Progenitor cell of endocrine pancreas (in vitro differentiated cells): Measurements from ENCODE around the gene CTDSP2. TPM values are rescaled to one million over a fixed set of nuclear protein-coding genes. Genes with fewer than 3 reads are reported as not detected.

ENCODE experiments used
- DNase-seq: peaks from one replicate; pipeline ENCODE4 v3.0.0; 2021; ENCODE audit warnings: low spot score; ENCODE audit not compliant: unreplicated experiment
- H3K27ac Mint-ChIP-seq: 2 replicates; pipeline ENCODE4 v1.8.0; 2021; ENCODE audit warnings: mild to moderate bottlenecking, moderate library complexity, mixed read lengths
- H3K27me3 Mint-ChIP-seq: 2 replicates; pipeline ENCODE4 v1.8.0; 2021; ENCODE audit warnings: mixed read lengths
- H3K36me3 Mint-ChIP-seq: 2 replicates; pipeline ENCODE4 v1.8.0; 2022; ENCODE audit warnings: mixed read lengths; ENCODE audit not compliant: insufficient read depth
- H3K4me1 Mint-ChIP-seq: 2 replicates; pipeline ENCODE4 v1.8.0; 2021; ENCODE audit warnings: low read depth, mixed read lengths
- H3K4me3 Mint-ChIP-seq: 2 replicates; pipeline ENCODE4 v1.8.0; 2021; ENCODE audit warnings: low read depth, mild to moderate bottlenecking, moderate library complexity, mixed read lengths
- H3K9me3 Mint-ChIP-seq: 2 replicates; pipeline ENCODE4 v1.8.0; 2021; ENCODE audit warnings: low read depth, mixed read lengths
- total RNA-seq: library from RNA; stranded (reverse); gene quantifications from 2 replicates; pipeline ENCODE4 v1.2.1, GENCODE V29; 2021
- TF ChIP-seq, protein P1 (sequence below): fragments of 200-600 bp; sonication (generic); IDR thresholded peaks from one replicate; pipeline ENCODE4 v1.5.0; 2021; ENCODE audit warnings: antibody characterized with exemption, mild to moderate bottlenecking; ENCODE audit not compliant: unreplicated experiment

Gene CTDSP2
- total RNA-seq, 1 donor from 2014 or later: 145 TPM

DNA sequence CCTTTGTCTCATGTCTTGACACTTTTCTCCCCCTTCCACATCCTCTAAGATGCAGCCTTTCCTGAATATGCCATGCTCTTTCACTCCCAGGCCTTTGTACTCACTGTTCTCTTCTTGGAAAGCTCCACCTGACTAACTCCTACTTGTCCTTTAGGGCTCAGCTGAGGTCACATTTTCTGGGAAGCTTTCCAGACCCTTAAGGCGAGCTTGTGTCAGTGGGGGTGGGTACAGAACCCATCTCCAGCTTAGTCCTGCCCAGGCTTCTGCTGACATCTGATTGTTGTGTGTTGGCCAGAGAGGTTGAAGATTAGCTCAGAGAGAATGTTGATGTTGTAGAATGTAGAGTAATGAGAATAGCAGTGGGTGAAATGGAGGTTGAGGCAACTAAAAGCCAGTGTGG, 66.8 kb downstream of the CTDSP2 start:
- Mint-ChIP-seq H3K4me1 (peaks cover 12% of the 10 kb centered on the region), H3K27me3 (no peaks in the 10 kb centered on the region), H3K27ac (no peak overlapping the region), H3K9me3 (no peaks in the 10 kb centered on the region), H3K4me3 (no peak overlapping the region), H3K36me3 (peaks cover 8% of the 10 kb centered on the region)
- TF ChIP-seq, protein P1, sequence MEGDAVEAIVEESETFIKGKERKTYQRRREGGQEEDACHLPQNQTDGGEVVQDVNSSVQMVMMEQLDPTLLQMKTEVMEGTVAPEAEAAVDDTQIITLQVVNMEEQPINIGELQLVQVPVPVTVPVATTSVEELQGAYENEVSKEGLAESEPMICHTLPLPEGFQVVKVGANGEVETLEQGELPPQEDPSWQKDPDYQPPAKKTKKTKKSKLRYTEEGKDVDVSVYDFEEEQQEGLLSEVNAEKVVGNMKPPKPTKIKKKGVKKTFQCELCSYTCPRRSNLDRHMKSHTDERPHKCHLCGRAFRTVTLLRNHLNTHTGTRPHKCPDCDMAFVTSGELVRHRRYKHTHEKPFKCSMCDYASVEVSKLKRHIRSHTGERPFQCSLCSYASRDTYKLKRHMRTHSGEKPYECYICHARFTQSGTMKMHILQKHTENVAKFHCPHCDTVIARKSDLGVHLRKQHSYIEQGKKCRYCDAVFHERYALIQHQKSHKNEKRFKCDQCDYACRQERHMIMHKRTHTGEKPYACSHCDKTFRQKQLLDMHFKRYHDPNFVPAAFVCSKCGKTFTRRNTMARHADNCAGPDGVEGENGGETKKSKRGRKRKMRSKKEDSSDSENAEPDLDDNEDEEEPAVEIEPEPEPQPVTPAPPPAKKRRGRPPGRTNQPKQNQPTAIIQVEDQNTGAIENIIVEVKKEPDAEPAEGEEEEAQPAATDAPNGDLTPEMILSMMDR: no peak
- no peak for DNase-seq

DNA sequence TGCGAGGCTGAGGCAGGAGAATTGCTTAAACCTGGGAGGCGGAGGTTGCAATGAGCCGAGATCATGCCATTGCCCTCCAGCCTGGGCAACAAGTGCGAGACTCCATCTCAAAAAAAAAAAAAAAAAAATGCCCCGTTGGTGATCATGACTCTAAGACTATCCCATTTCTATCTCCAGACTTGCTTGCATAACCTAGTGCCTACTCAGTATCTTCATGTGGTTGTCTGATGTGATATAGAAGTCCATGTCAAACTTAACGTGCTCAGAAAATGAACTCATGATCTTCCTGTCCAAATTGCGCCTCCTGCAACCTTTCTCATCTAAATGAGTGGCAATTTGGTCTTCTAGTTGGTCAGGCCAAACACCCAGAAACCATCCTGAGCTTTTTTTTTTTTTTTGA, 68.6 kb downstream of the CTDSP2 start:
- DNase-seq: no peak
- H3K36me3 Mint-ChIP-seq: peaks cover 5% of the 10 kb centered on the region
- no peaks in the 10 kb centered on the region for H3K9me3 Mint-ChIP-seq
- peaks cover 1% of the 10 kb centered on the region for H3K27me3 Mint-ChIP-seq
- TF ChIP-seq, protein P1: no peak
- no peak overlapping the region for H3K4me3 Mint-ChIP-seq
- H3K4me1 Mint-ChIP-seq: peaks cover 7% of the 10 kb centered on the region
- no peak overlapping the region for H3K27ac Mint-ChIP-seq

DNA sequence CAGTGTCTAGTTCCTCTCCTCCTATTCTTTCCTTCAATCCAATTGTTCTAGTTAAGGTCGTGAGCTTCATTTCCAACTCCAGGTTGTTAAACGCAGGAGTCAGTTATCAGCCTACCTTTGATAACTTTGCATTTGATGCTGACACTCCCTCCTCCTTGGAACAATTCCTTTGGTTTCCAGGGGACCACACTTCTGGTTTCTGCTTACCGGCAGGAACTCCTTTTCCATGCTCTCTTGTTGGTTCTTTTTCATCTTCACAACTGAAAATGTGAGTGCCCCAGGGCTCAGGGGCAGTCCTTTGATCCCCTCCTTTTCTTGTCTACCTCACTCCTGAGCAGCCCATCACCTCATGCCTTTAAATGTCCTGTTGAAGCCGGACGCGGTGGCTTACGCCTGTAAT, 69.2 kb downstream of the CTDSP2 start:
- H3K27ac Mint-ChIP-seq: no peak overlapping the region
- H3K4me1 Mint-ChIP-seq: peaks cover 4% of the 10 kb centered on the region
- H3K9me3 Mint-ChIP-seq: no peaks in the 10 kb centered on the region
- H3K4me3 Mint-ChIP-seq: no peak overlapping the region
- peaks cover 5% of the 10 kb centered on the region for H3K36me3 Mint-ChIP-seq
- no peak for DNase-seq
- TF ChIP-seq, protein P1: no peak
- peaks cover 2% of the 10 kb centered on the region for H3K27me3 Mint-ChIP-seq

DNA sequence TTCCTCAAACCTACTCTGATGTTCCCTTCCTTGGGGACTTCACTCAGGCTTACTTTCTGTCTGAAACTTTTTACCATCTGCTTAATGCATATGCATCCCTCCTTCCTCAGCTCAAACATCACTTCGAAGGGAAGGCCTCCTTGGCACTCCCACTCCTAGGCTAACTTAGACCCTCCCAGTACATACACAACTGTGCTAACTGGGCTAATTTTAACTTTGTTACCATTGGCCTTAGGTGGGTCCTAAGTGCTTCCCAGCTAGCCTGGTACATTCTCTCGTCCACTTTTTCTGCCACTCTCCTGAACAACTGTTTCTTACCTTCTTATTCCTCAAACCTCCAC, 70.3 kb downstream of the CTDSP2 start:
- H3K9me3 Mint-ChIP-seq: no peaks in the 10 kb centered on the region
- no peak for DNase-seq
- peaks cover 9% of the 10 kb centered on the region for H3K4me1 Mint-ChIP-seq

DNA sequence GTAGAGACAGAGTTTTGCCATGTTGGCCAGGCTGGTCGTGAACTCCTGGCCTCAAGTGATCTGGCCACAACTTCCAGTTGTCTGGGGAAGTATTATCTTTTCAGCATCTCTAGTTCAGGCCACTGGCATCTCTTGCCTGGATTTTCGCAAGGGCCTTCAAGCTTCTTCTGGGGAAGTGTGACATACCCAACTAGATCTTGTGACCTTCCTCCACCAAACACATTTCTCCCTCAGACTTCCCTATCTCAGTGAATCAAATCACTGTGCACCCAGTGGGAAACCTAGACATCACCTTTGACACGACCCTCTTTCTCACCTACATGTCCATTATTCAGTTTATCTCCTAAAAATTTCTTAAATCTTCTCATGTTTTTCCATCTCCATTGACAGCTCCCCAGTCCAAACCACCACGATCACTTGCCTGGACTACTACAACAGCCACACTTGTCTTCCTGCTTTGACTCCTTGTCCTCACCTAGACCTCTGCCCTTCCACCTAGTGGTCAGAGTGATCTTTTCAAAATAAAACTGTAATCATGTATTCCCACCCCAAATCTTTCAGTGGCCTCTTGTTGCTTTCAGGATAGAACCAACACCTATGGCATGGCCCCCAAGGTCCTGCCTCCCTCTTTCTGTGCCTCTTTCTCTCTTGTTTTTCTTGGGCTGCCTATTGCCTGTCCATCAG, 70.8 kb downstream of the CTDSP2 start:
- Mint-ChIP-seq H3K4me3 (peak overlapping the region; percentile 8), H3K9me3 (no peaks in the 10 kb centered on the region), H3K27me3 (peaks cover 2% of the 10 kb centered on the region), H3K4me1 (peaks cover 9% of the 10 kb centered on the region), H3K27ac (no peak overlapping the region), H3K36me3 (peaks cover 5% of the 10 kb centered on the region)
- TF ChIP-seq, protein P1: peak; percentile 14
- DNase-seq: no peak

More for the DNA sequence above, 70.3 kb downstream of the CTDSP2 start:
- peaks cover 2% of the 10 kb centered on the region for H3K27me3 Mint-ChIP-seq
- no peak overlapping the region for H3K27ac Mint-ChIP-seq
- H3K36me3 Mint-ChIP-seq: peaks cover 5% of the 10 kb centered on the region
- TF ChIP-seq, protein P1: no peak
- no peak overlapping the region for H3K4me3 Mint-ChIP-seq
